Naive B cell (primary cell): Measurements from ENCODE around the gene PPP1R36. TPM values are rescaled to one million over a fixed set of nuclear protein-coding genes. Genes with fewer than 3 reads are reported as not detected.
"Not testable (repeated sequence)": the region's sequence is repeated elsewhere in the genome, so short reads cannot be mapped to it uniquely, and the experiment has no call there.

Source experiments
- ATAC-seq, 2 donors: fragments of 150-1000 bp; cut with Tn5 transposase; 2 replicates each; pipeline ENCODE4 v1.10.0; 2021; ENCODE audit warnings: low read depth in 2 of 2, mild to moderate bottlenecking in 2 of 2, moderate library complexity in 2 of 2
- DNase-seq: peaks from one replicate; pipeline ENCODE4 v3.0.0; 2022
- H3K27ac Mint-ChIP-seq, 6 donors: one replicate each; pipeline ENCODE4 v1.8.0; 2020 to 2022; ENCODE audit warnings: mild to moderate bottlenecking in 6 of 6, mixed read lengths in 6 of 6, moderate library complexity in 5 of 6, inconsistent platforms in 2 of 6
- H3K27me3 Mint-ChIP-seq, 3 donors: one replicate each; pipeline ENCODE4 v1.8.0; 2021 to 2022; ENCODE audit warnings: mixed read lengths in 3 of 3, mild to moderate bottlenecking in 1 of 3
- H3K36me3 Mint-ChIP-seq, 2 donors: one replicate each; pipeline ENCODE4 v1.8.0; 2020 to 2022; ENCODE audit warnings: mixed read lengths in 2 of 2, inconsistent platforms in 1 of 2, mild to moderate bottlenecking in 1 of 2
- H3K4me1 Mint-ChIP-seq, 3 donors: one replicate each; pipeline ENCODE4 v1.8.0; 2020 to 2022; ENCODE audit warnings: mixed read lengths in 3 of 3, inconsistent platforms in 1 of 3, mild to moderate bottlenecking in 1 of 3, moderate library complexity in 1 of 3
- H3K4me3 Mint-ChIP-seq, 8 donors: one replicate each; pipeline ENCODE4 v1.8.0; 2020 to 2022; ENCODE audit warnings: mild to moderate bottlenecking in 8 of 8, mixed read lengths in 8 of 8, moderate library complexity in 8 of 8, inconsistent platforms in 2 of 8
- H3K9me3 Mint-ChIP-seq, 7 donors: one replicate each; pipeline ENCODE4 v1.8.0; 2020 to 2022; ENCODE audit warnings: mixed read lengths in 7 of 7, mild to moderate bottlenecking in 5 of 7, inconsistent platforms in 2 of 7, moderate library complexity in 1 of 7
- polyA plus RNA-seq, 6 donors: library from polyadenylated mRNA; unstranded; fragments of 300-500 nt; fragmentation: Illumina TruSeq; gene quantifications; one replicate each; pipeline ENCODE4 v1.2.3, GENCODE V29; 2021; ENCODE audit warnings: low read depth in 6 of 6

The PPP1R36 gene
- polyA plus RNA-seq, 6 donors from 2014 or later: 0.22 to 0.40 (median 0.38) TPM; not detected in 3

GRCh38 chr14:64507376-64508156, 42.2 kb upstream of the PPP1R36 start:
- peaks cover 0 to 6% (median 0%) of the 10 kb centered on the region in 3 donors for H3K27me3 Mint-ChIP-seq
- no peak for DNase-seq

GRCh38 chr14:64508215-64508776, 41.5 kb upstream of the PPP1R36 start:
- DNase-seq: no peak
- Mint-ChIP-seq H3K36me3 (no peaks in the 10 kb centered on the region), H3K9me3 (no peaks in the 10 kb centered on the region)

More at GRCh38 chr14:64507376-64508156, 42.2 kb upstream of the PPP1R36 start:
- no peaks in the 10 kb centered on the region for H3K36me3 Mint-ChIP-seq
- H3K4me1 Mint-ChIP-seq: peaks cover 70 to 80% (median 73%) of the 10 kb centered on the region in 3 donors
- peak overlapping the region in 7 of 8 donors; percentile 26 to 99 (median 91) for H3K4me3 Mint-ChIP-seq
- no peak for ATAC-seq
- H3K9me3 Mint-ChIP-seq: no peaks in the 10 kb centered on the region
- peak overlapping the region; percentile 20 to 99 (median 92) for H3K27ac Mint-ChIP-seq

GRCh38 chr14:64509036-64509435, 40.7 kb upstream of the PPP1R36 start:
- Mint-ChIP-seq H3K9me3 (no peaks in the 10 kb centered on the region), H3K27ac (peak overlapping the region; percentile 24 to 99 (median 68)), H3K36me3 (no peaks in the 10 kb centered on the region), H3K4me1 (peaks cover 71 to 75% (median 73%) of the 10 kb centered on the region in 3 donors), H3K4me3 (peak overlapping the region in 2 of 8 donors; percentile 9 to 16), H3K27me3 (peaks cover 0 to 1% (median 0%) of the 10 kb centered on the region in 3 donors)
- ATAC-seq: no peak
- no peak for DNase-seq

More at GRCh38 chr14:64508215-64508776, 41.5 kb upstream of the PPP1R36 start:
- Mint-ChIP-seq H3K27ac (peak overlapping the region in 5 of 6 donors; percentile 29 to 99 (median 94)), H3K27me3 (peaks cover 0 to 6% (median 0%) of the 10 kb centered on the region in 3 donors), H3K4me3 (peak overlapping the region in 6 of 8 donors; percentile 5 to 91 (median 69)), H3K4me1 (peaks cover 66 to 74% (median 69%) of the 10 kb centered on the region in 3 donors)
- ATAC-seq: no peak

GRCh38 chr14:64510825-64511671, 38.7 kb upstream of the PPP1R36 start:
- no peaks in the 10 kb centered on the region for H3K36me3 Mint-ChIP-seq
- peak; percentile 62 for DNase-seq
- H3K4me3 Mint-ChIP-seq: peak overlapping the region in 5 of 8 donors; percentile 19 to 73 (median 45)
- ATAC-seq: peak; percentile 49 to 53
- H3K4me1 Mint-ChIP-seq: peaks cover 64 to 71% (median 69%) of the 10 kb centered on the region in 3 donors
- H3K27me3 Mint-ChIP-seq: no peaks in the 10 kb centered on the region
- peak overlapping the region; percentile 56 to 99 (median 76) for H3K27ac Mint-ChIP-seq
- no peaks in the 10 kb centered on the region for H3K9me3 Mint-ChIP-seq

- DNase-seq: no peak
- ATAC-seq: no peak
- no peak overlapping the region for H3K4me3 Mint-ChIP-seq
- H3K4me1 Mint-ChIP-seq: peaks cover 54 to 67% (median 62%) of the 10 kb centered on the region in 3 donors
- no peaks in the 10 kb centered on the region for H3K27me3 Mint-ChIP-seq
- no peaks in the 10 kb centered on the region for H3K36me3 Mint-ChIP-seq
- H3K27ac Mint-ChIP-seq: no peak overlapping the region
- no peaks in the 10 kb centered on the region for H3K9me3 Mint-ChIP-seq
These were observed 36.5 kb upstream of the PPP1R36 start for GRCh38 chr14:64513271-64513670.

GRCh38 chr14:64515053-64515452, 34.7 kb upstream of the PPP1R36 start:
- DNase-seq (no peak), ATAC-seq (no peak)
- Mint-ChIP-seq H3K4me3 (no peak overlapping the region), H3K9me3 (no peaks in the 10 kb centered on the region), H3K36me3 (no peaks in the 10 kb centered on the region), H3K27me3 (no peaks in the 10 kb centered on the region), H3K4me1 (peaks cover 41 to 57% (median 51%) of the 10 kb centered on the region in 3 donors), H3K27ac (no peak overlapping the region)

- DNase-seq: no peak
- H3K4me3 Mint-ChIP-seq: peak overlapping the region in 1 of 8 donors; percentile 20
- no peaks in the 10 kb centered on the region for H3K36me3 Mint-ChIP-seq
- no peaks in the 10 kb centered on the region for H3K9me3 Mint-ChIP-seq
- H3K4me1 Mint-ChIP-seq: peaks cover 25 to 46% (median 35%) of the 10 kb centered on the region in 3 donors
- H3K27me3 Mint-ChIP-seq: no peaks in the 10 kb centered on the region
- ATAC-seq: no peak
- H3K27ac Mint-ChIP-seq: peak overlapping the region in 2 of 6 donors; percentile 27 to 58
These were observed 32.8 kb upstream of the PPP1R36 start for GRCh38 chr14:64516969-64517368.

GRCh38 chr14:64517667-64518066, 32.1 kb upstream of the PPP1R36 start:
- ATAC-seq, DNase-seq, H3K4me3 Mint-ChIP-seq, H3K27ac Mint-ChIP-seq, H3K27me3 Mint-ChIP-seq, H3K36me3 Mint-ChIP-seq, H3K9me3 Mint-ChIP-seq: not testable (repeated sequence)
- peaks cover 22 to 46% (median 35%) of the 10 kb centered on the region in 3 donors for H3K4me1 Mint-ChIP-seq

- Mint-ChIP-seq H3K9me3 (no peaks in the 10 kb centered on the region), H3K27me3 (no peaks in the 10 kb centered on the region), H3K4me1 (peaks cover 21 to 46% (median 34%) of the 10 kb centered on the region in 3 donors), H3K27ac (no peak overlapping the region), H3K4me3 (no peak overlapping the region), H3K36me3 (no peaks in the 10 kb centered on the region)
- DNase-seq (no peak), ATAC-seq (no peak)
These were observed 31.5 kb upstream of the PPP1R36 start for GRCh38 chr14:64518229-64518628.

- no peaks in the 10 kb centered on the region for H3K9me3 Mint-ChIP-seq
- H3K27ac Mint-ChIP-seq: peak overlapping the region in 2 of 6 donors; percentile 49 to 90
- H3K4me3 Mint-ChIP-seq: no peak overlapping the region
These were observed 29.1 kb upstream of the PPP1R36 start for GRCh38 chr14:64520699-64521098.

GRCh38 chr14:64522591-64523355, 27.0 kb upstream of the PPP1R36 start:
- Mint-ChIP-seq H3K27ac (no peak overlapping the region), H3K27me3 (no peaks in the 10 kb centered on the region), H3K4me3 (no peak overlapping the region), H3K4me1 (peaks cover 4 to 22% (median 10%) of the 10 kb centered on the region in 3 donors), H3K9me3 (no peaks in the 10 kb centered on the region), H3K36me3 (peaks cover 0 to 5% of the 10 kb centered on the region in 2 donors)
- no peak for ATAC-seq
- no peak for DNase-seq

More at GRCh38 chr14:64520699-64521098, 29.1 kb upstream of the PPP1R36 start:
- Mint-ChIP-seq H3K36me3 (peaks cover 0 to 5% of the 10 kb centered on the region in 2 donors), H3K4me1 (peaks cover 13 to 35% (median 23%) of the 10 kb centered on the region in 3 donors), H3K27me3 (no peaks in the 10 kb centered on the region)
- ATAC-seq (no peak), DNase-seq (no peak)

- ATAC-seq: no peak
- Mint-ChIP-seq H3K9me3 (no peaks in the 10 kb centered on the region), H3K27ac (peak overlapping the region in 1 of 6 donors; percentile 12), H3K27me3 (no peaks in the 10 kb centered on the region), H3K4me3 (no peak overlapping the region), H3K36me3 (peaks cover 0 to 5% of the 10 kb centered on the region in 2 donors), H3K4me1 (peaks cover 4 to 10% (median 5%) of the 10 kb centered on the region in 3 donors)
- DNase-seq: no peak
These were observed 24.4 kb upstream of the PPP1R36 start for GRCh38 chr14:64525354-64525753.
